Endodermal cell (in vitro differentiated cells): ENCODE results near the gene DBP. TPM values are rescaled to one million over a fixed set of nuclear protein-coding genes. Genes with fewer than 3 reads are reported as not detected.

ENCODE experiments used
- DNase-seq: peaks from one replicate; pipeline ENCODE4 v3.0.0-alpha.2; 2017
- H3K27ac ChIP-seq: 2 replicates; pipeline ENCODE4 v1.5.1; 2013; ENCODE audit warnings: mild to moderate bottlenecking, low read depth, low read length, moderate library complexity
- H3K27me3 ChIP-seq: 2 replicates; pipeline ENCODE4 v1.6.1; 2013; ENCODE audit warnings: mild to moderate bottlenecking, low read length, moderate library complexity; ENCODE audit not compliant: insufficient read depth, control insufficient read depth, poor library complexity, severe bottlenecking
- H3K36me3 ChIP-seq: 2 replicates; pipeline ENCODE4 v1.7.0; 2013; ENCODE audit warnings: mild to moderate bottlenecking, low read length, moderate library complexity; ENCODE audit not compliant: control insufficient read depth, insufficient read depth
- H3K4me1 ChIP-seq: one replicate; pipeline ENCODE4 v1.7.0; 2013; ENCODE audit warnings: low read length; ENCODE audit not compliant: control insufficient read depth, insufficient read depth
- H3K4me3 ChIP-seq: 2 replicates; pipeline ENCODE4 v1.5.1; 2013; ENCODE audit warnings: mild to moderate bottlenecking, low read length, moderate library complexity
- H3K9ac ChIP-seq: 2 replicates; pipeline ENCODE4 v1.6.1; 2013; ENCODE audit warnings: mild to moderate bottlenecking, low read length, moderate library complexity; ENCODE audit not compliant: poor library complexity, severe bottlenecking; ENCODE audit errors: extremely low read depth
- H3K9me3 ChIP-seq: 2 replicates; pipeline ENCODE4 v1.6.1; 2013; ENCODE audit warnings: mild to moderate bottlenecking, low read length, moderate library complexity; ENCODE audit not compliant: control insufficient read depth
- H3K27ac Mint-ChIP-seq: 2 replicates; pipeline ENCODE4 v1.8.0; 2020; ENCODE audit warnings: mixed read lengths
- H3K27me3 Mint-ChIP-seq: 2 replicates; pipeline ENCODE4 v1.8.0; 2021; ENCODE audit warnings: mild to moderate bottlenecking, mixed read lengths; ENCODE audit not compliant: insufficient read depth
- H3K36me3 Mint-ChIP-seq: 2 replicates; pipeline ENCODE4 v1.8.0; 2020; ENCODE audit warnings: low read depth, mixed read lengths
- H3K4me1 Mint-ChIP-seq: 2 replicates; pipeline ENCODE4 v1.8.0; 2020; ENCODE audit warnings: mixed read lengths
- H3K4me3 Mint-ChIP-seq: 2 replicates; pipeline ENCODE4 v1.8.0; 2020; ENCODE audit warnings: mild to moderate bottlenecking, moderate library complexity, mixed read lengths
- H3K9me3 Mint-ChIP-seq: 2 replicates; pipeline ENCODE4 v1.8.0; 2020; ENCODE audit warnings: mild to moderate bottlenecking, mixed read lengths
- CTCF ChIP-seq: fragments of 200-600 bp; sonication (generic); conservative IDR thresholded peaks from 2 replicates; pipeline ENCODE4 v1.5.0; 2021; ENCODE audit warnings: antibody characterized with exemption, mild to moderate bottlenecking
- WGBS, 2 experiments: methylation state at CpG; one replicate each; pipeline versions ENCODE4 v1.1.5 to v1.1.7; 2013; ENCODE audit warnings: missing lambda C conversion rate in 2 of 2, mixed read lengths in 1 of 2; ENCODE audit not compliant: insufficient coverage in 1 of 2, insufficient read length in 1 of 2; 5-methylcytosine and 5-hydroxymethylcytosine counted together
- total RNA-seq, 2 donors: library from RNA; stranded (reverse); fragmentation: NEBNext Ultra II Directional in 1 of 2; extraction: Animal tissue kit (Norgen Biotek cat#: 25700) in 1 of 2; gene quantifications; 2 replicates in 1 of 2; 3 replicates in 1 of 2; pipeline ENCODE4 v1.2.1, GENCODE V29; 2021

The DBP gene
- total RNA-seq, 2 donors from 2014 or later = 5.3 to 13.1 TPM

- Histone ChIP-seq H3K27me3 (no peaks in the 10 kb centered on the region), H3K36me3 (peaks cover 10% of the 10 kb centered on the region), H3K27ac (no peak overlapping the region), H3K9me3 (no peaks in the 10 kb centered on the region), H3K4me3 (peak overlapping the region; percentile 89), H3K4me1 (peaks cover 15% of the 10 kb centered on the region), H3K9ac (no peak overlapping the region)
- Mint-ChIP-seq H3K27ac (no peak overlapping the region), H3K27me3 (no peaks in the 10 kb centered on the region), H3K9me3 (no peaks in the 10 kb centered on the region), H3K4me3 (peak overlapping the region; percentile 89), H3K4me1 (peaks cover 27% of the 10 kb centered on the region), H3K36me3 (peaks cover 11% of the 10 kb centered on the region)
- no peak for TF ChIP-seq CTCF
- DNase-seq = peak; percentile 49
- WGBS, 2 experiments = 94 to 97% methylated on average over 20 to 30 of the region's 30 CpGs
Measured at GRCh38 chr19:48625891-48626327, 11.3 kb downstream of the DBP start.

GRCh38 chr19:48624791-48625723 is 12.1 kb downstream of the DBP start:
- H3K4me3 ChIP-seq = peak overlapping the region; percentile 89
- DNase-seq = peak; percentile 80
- H3K4me1 ChIP-seq = peaks cover 9% of the 10 kb centered on the region
- peak overlapping the region; percentile 74 for H3K9ac ChIP-seq
- peaks cover 10% of the 10 kb centered on the region for H3K36me3 ChIP-seq
- Mint-ChIP-seq H3K36me3 (peaks cover 11% of the 10 kb centered on the region), H3K9me3 (no peaks in the 10 kb centered on the region), H3K27me3 (no peaks in the 10 kb centered on the region), H3K4me1 (peaks cover 21% of the 10 kb centered on the region), H3K27ac (peak overlapping the region; percentile 94), H3K4me3 (peak overlapping the region; percentile 89)
- 46 to 55% methylated on average over 7 to 22 of the region's 24 CpGs for WGBS, 2 experiments
- H3K27ac ChIP-seq = no peak overlapping the region
- no peak for TF ChIP-seq CTCF
- H3K27me3 ChIP-seq = no peaks in the 10 kb centered on the region
- H3K9me3 ChIP-seq = no peaks in the 10 kb centered on the region

- Histone ChIP-seq H3K27me3 (no peaks in the 10 kb centered on the region), H3K4me3 (peak overlapping the region; percentile 89), H3K9ac (peak overlapping the region; percentile 74), H3K4me1 (peaks cover 9% of the 10 kb centered on the region), H3K36me3 (peaks cover 10% of the 10 kb centered on the region), H3K27ac (peak overlapping the region; percentile 98), H3K9me3 (no peaks in the 10 kb centered on the region)
- peak overlapping the region; percentile 89 for H3K4me3 Mint-ChIP-seq
- peaks cover 11% of the 10 kb centered on the region for H3K36me3 Mint-ChIP-seq
- H3K27me3 Mint-ChIP-seq = no peaks in the 10 kb centered on the region
- 0 to 2% methylated on average over 9 to 40 of the region's 40 CpGs for WGBS, 2 experiments
- peaks cover 26% of the 10 kb centered on the region for H3K4me1 Mint-ChIP-seq
- TF ChIP-seq CTCF = no peak
- H3K9me3 Mint-ChIP-seq = no peaks in the 10 kb centered on the region
- DNase-seq = peak; percentile 99
- H3K27ac Mint-ChIP-seq = peak overlapping the region; percentile 96
Measured at GRCh38 chr19:48624067-48624594, 13.0 kb downstream of the DBP start.
